ENCODE data around the gene METTL21A. TPM values are rescaled to one million over a fixed set of nuclear protein-coding genes. Genes with fewer than 3 reads are reported as not detected.
A peak's percentile ranks its signal among the peaks of the same experiment; 100 is the strongest.

The METTL21A gene
- total and polyA plus RNA-seq, 2 donors from 2014 or later: 10.7 to 17.4 TPM

- H3K27me3 ChIP-seq (ENCODE audit: control insufficient read depth, insufficient read depth, low read length): no peaks in the 10 kb centered on the region
- H3K9ac ChIP-seq (ENCODE audit: low read length in 3 of 3): no peak overlapping the region
- peaks cover 0 to 4% (median 0%) of the 10 kb centered on the region in 3 donors for H3K9me3 ChIP-seq (ENCODE audit: control insufficient read depth in 2 of 3, insufficient read depth in 1 of 3, low read length in 3 of 3)
- FAIRE-seq (no peak), DNase-seq (no peak)
- H3K4me1 ChIP-seq (ENCODE audit: control insufficient read depth in 2 of 3, insufficient read depth in 2 of 3, low read depth in 1 of 3, low read length in 3 of 3): peaks cover 0 to 4% (median 0%) of the 10 kb centered on the region in 3 donors
- no peak overlapping the region for H3K27ac ChIP-seq (ENCODE audit: low read depth in 2 of 2, low read length in 2 of 2)
- no peak for TF ChIP-seq CTCF (IDR thresholded peaks at IDR 0.05; ENCODE audit: borderline replicate concordance, extremely low read depth, insufficient read depth)
- no peak overlapping the region for H3K4me3 ChIP-seq (ENCODE audit: low read length in 3 of 3)
- H3K36me3 ChIP-seq (ENCODE audit: control insufficient read depth in 2 of 3, insufficient read depth in 3 of 3, low read length in 3 of 3): no peaks in the 10 kb centered on the region
- intact Hi-C loops (cut with DNase I): no loop called here
These were observed 10.4 kb upstream of the METTL21A start for GRCh38 chr2:207635468-207636200.

DNA sequence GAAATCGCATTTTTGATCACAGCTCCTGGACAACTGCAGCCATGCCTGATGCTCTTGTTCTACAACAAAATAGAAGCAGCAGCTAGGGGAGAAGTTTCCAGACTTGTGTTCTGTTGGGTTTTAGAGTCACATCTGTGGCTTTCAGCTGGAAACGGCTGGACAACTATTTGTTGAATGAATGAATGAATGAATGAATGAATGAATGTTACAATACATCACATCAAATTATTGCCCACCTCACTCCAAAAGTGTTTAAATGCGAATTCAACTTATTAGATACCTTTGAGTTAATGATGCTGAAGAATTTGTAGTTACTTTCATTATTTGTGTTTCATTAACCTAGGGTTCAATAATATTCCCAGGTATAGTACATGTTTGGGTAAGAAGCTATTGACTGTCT lies 8.5 kb upstream of the METTL21A start:
- peaks cover 0 to 4% (median 0%) of the 10 kb centered on the region in 3 donors for H3K4me1 ChIP-seq (ENCODE audit: control insufficient read depth in 2 of 3, insufficient read depth in 2 of 3, low read depth in 1 of 3, low read length in 3 of 3)
- H3K27ac ChIP-seq (ENCODE audit: low read depth in 2 of 2, low read length in 2 of 2): no peak overlapping the region
- no peak for TF ChIP-seq CTCF (IDR thresholded peaks at IDR 0.05; ENCODE audit: borderline replicate concordance, extremely low read depth, insufficient read depth)
- H3K4me3 ChIP-seq (ENCODE audit: low read length in 3 of 3): no peak overlapping the region
- H3K9ac ChIP-seq (ENCODE audit: low read length in 3 of 3): no peak overlapping the region
- FAIRE-seq (no peak), DNase-seq (no peak)
- H3K27me3 ChIP-seq (ENCODE audit: control insufficient read depth, insufficient read depth, low read length): no peaks in the 10 kb centered on the region
- intact Hi-C loops (cut with DNase I): no loop called here
- no peaks in the 10 kb centered on the region for H3K36me3 ChIP-seq (ENCODE audit: control insufficient read depth in 2 of 3, insufficient read depth in 3 of 3, low read length in 3 of 3)
- no peaks in the 10 kb centered on the region for H3K9me3 ChIP-seq (ENCODE audit: control insufficient read depth in 2 of 3, insufficient read depth in 1 of 3, low read length in 3 of 3)

- no peak for FAIRE-seq
- Histone ChIP-seq H3K9me3 (ENCODE audit: control insufficient read depth in 2 of 3, insufficient read depth in 1 of 3, low read length in 3 of 3) (no peaks in the 10 kb centered on the region), H3K27ac (ENCODE audit: low read depth in 2 of 2, low read length in 2 of 2) (no peak overlapping the region), H3K36me3 (ENCODE audit: control insufficient read depth in 2 of 3, insufficient read depth in 3 of 3, low read length in 3 of 3) (no peaks in the 10 kb centered on the region), H3K4me1 (ENCODE audit: control insufficient read depth in 2 of 3, insufficient read depth in 2 of 3, low read depth in 1 of 3, low read length in 3 of 3) (peaks cover 0 to 4% (median 0%) of the 10 kb centered on the region in 3 donors), H3K4me3 (ENCODE audit: low read length in 3 of 3) (no peak overlapping the region), H3K27me3 (ENCODE audit: control insufficient read depth, insufficient read depth, low read length) (no peaks in the 10 kb centered on the region), H3K9ac (ENCODE audit: low read length in 3 of 3) (no peak overlapping the region)
- intact Hi-C loops (cut with DNase I): no loop called here
- no peak for TF ChIP-seq CTCF (IDR thresholded peaks at IDR 0.05; ENCODE audit: borderline replicate concordance, extremely low read depth, insufficient read depth)
- DNase-seq: peak in 3 of 5 donors; percentile 26 to 63 (median 63)
These were observed 7.6 kb upstream of the METTL21A start for GRCh38 chr2:207632575-207633493.
